H1 (cell line): ENCODE data around the gene ASPN. TPM values are rescaled to one million over a fixed set of nuclear protein-coding genes. Genes with fewer than 3 reads are reported as not detected.

Experiments used
- CTCF ChIA-PET: fragments of 300-600 bp; sonication (Branson Sonifier 250); formaldehyde crosslinking; loops from one replicate; lab custom pipeline; 2021; ENCODE audit not compliant: partially characterized antibody; lab: Charles Lee
- POLR2A ChIA-PET: fragments of 300-600 bp; sonication (Branson Sonifier 250); formaldehyde crosslinking; loops from one replicate; lab custom pipeline; 2021; ENCODE audit warnings: inconsistent platforms; ENCODE audit not compliant: partially characterized antibody; lab: Charles Lee
- DNase-seq, 2 experiments: peaks; one replicate each; pipeline versions ENCODE4 v3.0.0 to v3.0.0-alpha.2; 2010 to 2022; ENCODE audit warnings: low spot score in 2 of 2, low read depth in 1 of 2, mixed read lengths in 1 of 2
- FAIRE-seq: peaks from 2 replicates; lab custom pipeline; 2011; peaks lifted over from hg19 to GRCh38; lab: Jason Lieb, UNC
- H2AFZ ChIP-seq: 2 replicates; pipeline ENCODE4 v1.8.1; 2012; ENCODE audit warnings: low read length, inconsistent platforms
- H2AK5ac ChIP-seq: 2 replicates; pipeline ENCODE4 v1.6.1; 2013; ENCODE audit warnings: low read depth, low read length
- H2BK120ac ChIP-seq: replicated peaks from 2 replicates; pipeline ENCODE3; 2013; ENCODE audit warnings: low read depth, low read length, inconsistent platforms
- H2BK12ac ChIP-seq: 2 replicates; pipeline ENCODE4 v1.6.1; 2013; ENCODE audit warnings: low read depth, low read length
- H2BK15ac ChIP-seq: 2 replicates; pipeline ENCODE4 v1.6.1; 2013; ENCODE audit warnings: low read length
- H2BK20ac ChIP-seq: 2 replicates; pipeline ENCODE4 v1.6.1; 2013; ENCODE audit warnings: low read length
- H2BK5ac ChIP-seq: 2 replicates; pipeline ENCODE4 v1.6.1; 2013; ENCODE audit warnings: low read depth, low read length
- H3K14ac ChIP-seq: 2 replicates; pipeline ENCODE4 v1.6.1; 2013; ENCODE audit warnings: inconsistent platforms; ENCODE audit not compliant: insufficient read length
- H3K18ac ChIP-seq: 2 replicates; pipeline ENCODE4 v1.6.1; 2013; ENCODE audit warnings: low read length; ENCODE audit errors: extremely low read depth
- H3K23ac ChIP-seq: 2 replicates; pipeline ENCODE4 v1.6.1; 2013; ENCODE audit warnings: inconsistent platforms; ENCODE audit not compliant: insufficient read length
- H3K23me2 ChIP-seq: 2 replicates; pipeline ENCODE4 v1.6.1; 2013; ENCODE audit warnings: low read depth, low read length
- H3K27ac ChIP-seq: 2 replicates; pipeline ENCODE4 v1.6.1; 2011; ENCODE audit warnings: low read depth, low read length, inconsistent platforms
- H3K27me3 ChIP-seq, 4 experiments: replicated peaks in 1 of 4; 1 replicate in 1 of 4; 2 replicates in 3 of 4; pipeline versions ENCODE4 v1.6.1 to v1.8.1; 2011 to 2013; ENCODE audit warnings: low read length in 3 of 4, mild to moderate bottlenecking in 3 of 4, inconsistent platforms in 2 of 4, mixed read lengths in 2 of 4, moderate library complexity in 1 of 4; ENCODE audit not compliant: control insufficient read depth in 3 of 4, insufficient read depth in 3 of 4; ENCODE audit errors: extremely low read depth in 1 of 4
- H3K36me3 ChIP-seq, 4 experiments: 2 replicates each; pipeline versions ENCODE4 v1.6.1 to v1.8.1; 2011 to 2013; ENCODE audit warnings: mild to moderate bottlenecking in 4 of 4, low read length in 3 of 4, moderate library complexity in 2 of 4, control low read depth in 1 of 4, inconsistent platforms in 1 of 4; ENCODE audit not compliant: insufficient read depth in 4 of 4, control insufficient read depth in 2 of 4
- H3K4ac ChIP-seq: replicated peaks from 2 replicates; pipeline ENCODE3; 2013; ENCODE audit warnings: low read length, low read depth, mixed read lengths, inconsistent platforms; ENCODE audit not compliant: insufficient read length
- H3K4me1 ChIP-seq, 4 experiments: replicated peaks in 1 of 4; 1 replicate in 1 of 4; 2 replicates in 3 of 4; pipeline versions ENCODE4 v1.6.1 to v1.8.1; 2011 to 2013; ENCODE audit warnings: low read length in 3 of 4, inconsistent platforms in 2 of 4, mixed read lengths in 1 of 4; ENCODE audit not compliant: insufficient read depth in 4 of 4, control insufficient read depth in 3 of 4
- H3K4me2 ChIP-seq, 2 experiments: 2 replicates each; pipeline versions ENCODE4 v1.6.1 to v1.8.1; 2011 to 2013; ENCODE audit warnings: low read depth in 2 of 2, low read length in 2 of 2, control low read depth in 1 of 2, inconsistent platforms in 1 of 2, mild to moderate bottlenecking in 1 of 2; ENCODE audit not compliant: insufficient read depth in 1 of 2
- H3K4me3 ChIP-seq, 4 experiments: fragments of 200-600, 300-600 bp in 1 of 4; sonication (generic), shearing (Covaris generic), sonication (Bioruptor Twin) in 1 of 4; 2 replicates each; pipeline versions ENCODE4 v1.5.1 to v1.8.1; 2011 to 2016; ENCODE audit warnings: low read length in 4 of 4, low read depth in 3 of 4, control low read depth in 2 of 4, inconsistent platforms in 2 of 4, mild to moderate bottlenecking in 2 of 4, mixed read lengths in 1 of 4, moderate library complexity in 1 of 4; ENCODE audit not compliant: insufficient read depth in 2 of 4; ENCODE audit errors: extremely low read depth in 1 of 4
- H3K56ac ChIP-seq: replicated peaks from 2 replicates; pipeline ENCODE3; 2013; ENCODE audit warnings: low read depth, mild to moderate bottlenecking, mixed read lengths, low read length, inconsistent platforms; ENCODE audit not compliant: insufficient read length
- H3K79me1 ChIP-seq: 2 replicates; pipeline ENCODE4 v1.6.1; 2013; ENCODE audit warnings: low read depth, low read length, control low read depth
- H3K79me2 ChIP-seq, 2 experiments: 2 replicates each; pipeline versions ENCODE4 v1.6.1 to v1.8.1; 2012 to 2013; ENCODE audit warnings: low read length in 2 of 2, mild to moderate bottlenecking in 2 of 2, inconsistent platforms in 1 of 2; ENCODE audit not compliant: insufficient read depth in 2 of 2, control insufficient read depth in 1 of 2
- H3K9ac ChIP-seq, 4 experiments: replicated peaks in 1 of 4; 1 replicate in 1 of 4; 2 replicates in 3 of 4; pipeline versions ENCODE4 v1.6.1 to v1.8.1; 2011 to 2013; ENCODE audit warnings: low read depth in 3 of 4, low read length in 3 of 4, control low read depth in 2 of 4, mild to moderate bottlenecking in 2 of 4, moderate library complexity in 2 of 4, inconsistent platforms in 1 of 4; ENCODE audit errors: extremely low read depth in 1 of 4
- H3K9me3 ChIP-seq, 2 experiments: 2 replicates each; pipeline versions ENCODE4 v1.6.1 to v1.8.1; 2012 to 2013; ENCODE audit warnings: mild to moderate bottlenecking in 2 of 2, moderate library complexity in 2 of 2, control low read depth in 1 of 2, inconsistent platforms in 1 of 2, low read depth in 1 of 2, low read length in 1 of 2, mixed read lengths in 1 of 2; ENCODE audit not compliant: insufficient read depth in 2 of 2
- H4K20me1 ChIP-seq, 2 experiments: replicated peaks in 1 of 2; 2 replicates each; pipeline versions ENCODE3 to v1.8.1; 2011 to 2013; ENCODE audit warnings: inconsistent platforms in 2 of 2, low read length in 2 of 2, mild to moderate bottlenecking in 1 of 2; ENCODE audit not compliant: insufficient read depth in 2 of 2, control insufficient read depth in 1 of 2
- H4K5ac ChIP-seq: 2 replicates; pipeline ENCODE4 v1.6.1; 2013; ENCODE audit warnings: low read length, low read depth, mixed read lengths, inconsistent platforms; ENCODE audit not compliant: insufficient read length
- H4K8ac ChIP-seq: 2 replicates; pipeline ENCODE4 v1.8.0; 2013; ENCODE audit warnings: mild to moderate bottlenecking, moderate library complexity, low read length, inconsistent platforms; ENCODE audit not compliant: insufficient read depth; ENCODE audit errors: extremely low read depth
- H4K91ac ChIP-seq: replicated peaks from 2 replicates; pipeline ENCODE3; 2013; ENCODE audit warnings: low read length, mixed read lengths, inconsistent platforms; ENCODE audit not compliant: insufficient read length
- ASH2L ChIP-seq: fragments of 200-600, 300-600 bp; sonication (generic); IDR thresholded peaks from one replicate; pipeline ENCODE4 v1.7.1; 2017; ENCODE audit warnings: low read length
- BACH1 ChIP-seq: IDR thresholded peaks from 2 replicates; pipeline ENCODE4 v1.6.1; 2012; ENCODE audit warnings: low read length, improper control_type of control experiment
- BCL11A ChIP-seq, 2 experiments: IDR thresholded peaks; one replicate each; pipeline ENCODE4 v1.6.1; 2011; ENCODE audit warnings: low read depth in 2 of 2, low read length in 2 of 2, mild to moderate bottlenecking in 2 of 2
- EGR1 ChIP-seq: IDR thresholded peaks from 2 replicates; pipeline ENCODE4 v1.6.1; 2011; ENCODE audit warnings: low read depth, low read length, borderline replicate concordance
- EZH2 ChIP-seq: fragments of 200-600 bp; sonication (generic); IDR thresholded peaks from 2 replicates; pipeline ENCODE4 v1.7.1; 2012; ENCODE audit warnings: low read depth, mild to moderate bottlenecking, moderate library complexity, low read length, inconsistent platforms; ENCODE audit not compliant: severe bottlenecking
- MAFK ChIP-seq: IDR thresholded peaks from 2 replicates; pipeline ENCODE4 v1.6.1; 2012; ENCODE audit warnings: low read depth, mild to moderate bottlenecking, improper control_type of control experiment, low read length
- POLR2AphosphoS5 ChIP-seq: IDR thresholded peaks from 2 replicates; pipeline ENCODE4 v1.6.1; 2011; ENCODE audit warnings: low read depth, low read length
- SAP30 ChIP-seq: fragments of 300-600 bp; sonication (generic); IDR thresholded peaks from 2 replicates; pipeline ENCODE4 v1.7.1; 2012; ENCODE audit warnings: low read length, moderate library complexity, mild to moderate bottlenecking, inconsistent platforms; ENCODE audit not compliant: insufficient read depth, insufficient replicate concordance
- SIRT6 ChIP-seq: IDR thresholded peaks from one replicate; pipeline ENCODE4 v1.7.1; 2012; ENCODE audit warnings: low read length, inconsistent platforms
- SP4 ChIP-seq: IDR thresholded peaks from 2 replicates; pipeline ENCODE4 v1.6.1; 2012; ENCODE audit warnings: low read length, inconsistent platforms
- SUZ12 ChIP-seq: fragments of 200-600 bp; sonication (generic); IDR thresholded peaks from 2 replicates; pipeline ENCODE4 v1.6.1; 2012; ENCODE audit warnings: mild to moderate bottlenecking, inconsistent platforms, low read length, moderate library complexity, mixed read lengths
- TEAD4 ChIP-seq: IDR thresholded peaks from 2 replicates; pipeline ENCODE4 v1.6.1; 2012; ENCODE audit warnings: low read depth, low read length, inconsistent platforms, mixed read lengths
- YY1 ChIP-seq: IDR thresholded peaks from 2 replicates; pipeline ENCODE4 v1.6.1; 2011; ENCODE audit warnings: low read depth, mild to moderate bottlenecking, low read length
- WGBS, 2 experiments: shearing (Covaris generic) in 1 of 2; methylation state at CpG; one replicate each; pipeline versions ENCODE4 v1.1.6 to v1.1.7; 2013 to 2015; ENCODE audit warnings: low lambda C conversion rate in 2 of 2, mixed read lengths in 2 of 2, inconsistent platforms in 1 of 2, low coverage in 1 of 2, missing lambda C conversion rate in 1 of 2; ENCODE audit not compliant: insufficient replicate concordance in 2 of 2, insufficient coverage in 1 of 2, insufficient read length in 1 of 2; ENCODE audit errors: extremely low coverage in 1 of 2, missing lambda C conversion rate in 1 of 2; 5-methylcytosine and 5-hydroxymethylcytosine counted together
- polyA plus RNA-seq, 7 experiments: library from polyadenylated mRNA; depleted of rRNA in 3 of 7; stranded (reverse) in 5 of 7; unstranded in 2 of 7; fragments of >200 nt in 5 of 7; fragments of 200-250 nt in 2 of 7; gene quantifications; 1 replicate in 5 of 7; 2 replicates in 1 of 7; 4 replicates in 1 of 7; pipeline versions ENCODE4 v1.2.1 to v1.2.3, GENCODE V29; 2011 to 2013; ENCODE audit warnings: missing spikeins in 2 of 7, mixed read lengths in 2 of 7
- total RNA-seq: library from RNA; stranded (reverse); fragmentation: NEBNext Ultra II Directional; extraction: Animal tissue kit (Norgen Biotek cat#: 25700); gene quantifications from 2 replicates; pipeline ENCODE4 v1.2.1, GENCODE V29; 2021
- TF ChIP-seq, protein P1 (sequence below): IDR thresholded peaks from 2 replicates; pipeline ENCODE4 v1.6.1; 2012; ENCODE audit warnings: low read length, inconsistent platforms

Gene ASPN
- total and polyA plus RNA-seq, 2 of the 8 experiments (the other 6 are each of a cell fraction or from before 2014, with no cell fraction given), result not detected

DNA sequence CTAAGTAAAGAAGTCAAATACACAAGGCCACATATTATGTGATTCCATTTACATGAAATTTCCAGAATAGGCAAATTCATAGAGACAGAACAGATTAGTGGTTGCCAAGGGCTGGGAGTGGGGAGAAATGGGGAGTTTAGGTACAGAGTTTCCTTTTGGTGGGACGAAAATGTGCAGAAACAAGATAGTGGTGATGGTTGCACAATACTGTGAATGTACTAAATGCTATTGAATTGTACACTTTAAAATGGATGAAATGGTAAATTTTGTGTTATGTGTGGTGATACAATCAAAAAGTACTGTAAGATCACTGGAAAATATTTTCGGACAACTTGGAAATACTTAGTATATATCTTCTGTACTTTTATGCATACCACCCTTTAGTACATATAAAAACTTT, 38.5 kb upstream of the ASPN start:
- no peaks in the 10 kb centered on the region for H3K27me3 ChIP-seq
- CTCF ChIA-PET, result no interaction called here
- H2BK15ac ChIP-seq, result no peak overlapping the region
- H2BK5ac ChIP-seq, result no peak overlapping the region
- H3K18ac ChIP-seq, result no peak overlapping the region
- no peak overlapping the region for H2BK120ac ChIP-seq
- no peaks in the 10 kb centered on the region for H3K9me3 ChIP-seq
- no peak overlapping the region for H2AK5ac ChIP-seq
- H3K56ac ChIP-seq, result no peak overlapping the region
- no peak overlapping the region for H3K4me3 ChIP-seq
- H3K36me3 ChIP-seq, result no peaks in the 10 kb centered on the region
- H2BK12ac ChIP-seq, result no peak overlapping the region
- H3K23ac ChIP-seq, result no peak overlapping the region
- POLR2A ChIA-PET, result no interaction called here
- no peaks in the 10 kb centered on the region for H3K79me2 ChIP-seq
- H3K79me1 ChIP-seq, result no peaks in the 10 kb centered on the region
- H2AFZ ChIP-seq, result no peak overlapping the region
- H3K9ac ChIP-seq, result no peak overlapping the region
- WGBS, 2 experiments, result 91% methylated on average over 2 of the region's 2 CpGs; no CpG with 5 or more reads in 1 of the 2 experiments
- H3K4ac ChIP-seq, result no peak overlapping the region
- no peak overlapping the region for H2BK20ac ChIP-seq
- no peak overlapping the region for H4K5ac ChIP-seq
- H4K91ac ChIP-seq, result no peak overlapping the region
- FAIRE-seq (no peak), DNase-seq (no peak)
- no peak overlapping the region for H3K27ac ChIP-seq
- H3K4me1 ChIP-seq, result no peaks in the 10 kb centered on the region
- TF ChIP-seq SP4 (no peak), SIRT6 (no peak), BACH1 (no peak), POLR2AphosphoS5 (no peak), MAFK (no peak), ASH2L (no peak), SUZ12 (no peak), TEAD4 (no peak), BCL11A (IDR thresholded peaks at IDR 0.05; ENCODE audit: low read depth in 2 of 2, low read length in 2 of 2) (no peak), EGR1 (no peak), SAP30 (no peak), EZH2 (no peak), YY1 (no peak)
- TF ChIP-seq, protein P1, sequence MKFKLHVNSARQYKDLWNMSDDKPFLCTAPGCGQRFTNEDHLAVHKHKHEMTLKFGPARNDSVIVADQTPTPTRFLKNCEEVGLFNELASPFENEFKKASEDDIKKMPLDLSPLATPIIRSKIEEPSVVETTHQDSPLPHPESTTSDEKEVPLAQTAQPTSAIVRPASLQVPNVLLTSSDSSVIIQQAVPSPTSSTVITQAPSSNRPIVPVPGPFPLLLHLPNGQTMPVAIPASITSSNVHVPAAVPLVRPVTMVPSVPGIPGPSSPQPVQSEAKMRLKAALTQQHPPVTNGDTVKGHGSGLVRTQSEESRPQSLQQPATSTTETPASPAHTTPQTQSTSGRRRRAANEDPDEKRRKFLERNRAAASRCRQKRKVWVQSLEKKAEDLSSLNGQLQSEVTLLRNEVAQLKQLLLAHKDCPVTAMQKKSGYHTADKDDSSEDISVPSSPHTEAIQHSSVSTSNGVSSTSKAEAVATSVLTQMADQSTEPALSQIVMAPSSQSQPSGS, result no peak
- no peaks in the 10 kb centered on the region for H3K23me2 ChIP-seq
- no peak overlapping the region for H3K14ac ChIP-seq
- H4K8ac ChIP-seq, result no peak overlapping the region
- no peak overlapping the region for H3K4me2 ChIP-seq
- no peaks in the 10 kb centered on the region for H4K20me1 ChIP-seq
